Measurements from ENCODE around the gene CCDC102A. TPM values are rescaled to one million over a fixed set of nuclear protein-coding genes. Genes with fewer than 3 reads are reported as not detected.
A peak's percentile ranks its signal among the peaks of the same experiment; 100 is the strongest.
"Not testable (repeated sequence)": the region's sequence is repeated elsewhere in the genome, so short reads cannot be mapped to it uniquely, and the experiment has no call there.

The CCDC102A gene
- 4.8 and 5.2 TPM in 2 replicates for total RNA-seq (2014; rRNA removed; shearing (Covaris generic))
- polyA plus RNA-seq (2014; cell fraction: nucleus; rRNA removed): 4.4 and 5.4 TPM in 2 replicates

DNA sequence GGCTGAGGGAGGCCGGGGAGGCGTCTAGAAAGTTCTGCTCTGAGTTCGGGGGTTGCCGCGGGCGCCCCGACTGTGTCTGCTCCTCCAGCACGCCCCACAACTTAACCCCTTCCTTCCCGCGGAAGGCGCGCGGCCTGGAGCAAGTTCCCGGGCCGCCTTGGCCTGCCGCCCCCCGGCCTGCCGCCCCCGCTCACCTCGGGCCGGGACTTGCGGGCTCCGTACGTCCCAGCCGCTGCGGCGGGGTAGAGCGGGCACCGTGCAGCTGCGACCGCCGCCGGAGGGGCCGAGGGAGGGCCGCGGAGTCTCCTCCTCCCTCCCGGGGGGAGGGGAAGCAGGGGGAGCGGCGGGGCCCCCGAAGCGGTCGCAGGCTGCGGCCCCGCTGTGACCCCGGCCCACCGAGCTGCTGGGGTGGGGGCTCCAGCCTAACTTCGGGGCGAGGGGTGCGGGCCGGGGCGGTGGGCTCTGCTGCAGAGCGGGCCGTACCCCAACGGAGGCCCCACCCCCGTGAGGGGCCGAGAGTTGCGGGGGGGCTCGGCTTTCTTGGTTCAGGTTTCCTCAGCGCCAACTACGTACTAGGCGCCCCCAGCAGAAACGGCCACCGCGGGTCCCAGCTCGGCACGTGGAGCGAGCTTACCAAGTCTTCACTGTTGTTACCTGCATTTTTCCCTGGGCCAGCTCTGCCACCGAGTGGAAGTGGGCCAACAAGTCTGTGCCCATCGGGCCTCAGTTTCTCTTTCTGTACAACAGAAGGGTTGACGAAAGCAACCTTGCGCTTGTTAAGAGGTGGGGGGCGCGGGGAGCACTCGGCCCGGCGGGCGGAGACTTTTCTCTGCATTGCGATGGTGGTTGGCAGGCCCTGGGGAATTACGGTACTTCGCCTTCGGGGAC lies at the start of gene CCDC102A:
Gene CCDC102A (minus strand): TSS at position 266 of the 888 bp plus-strand sequence. CDS start 7,394 bp downstream, outside the sequence.
- DNase-seq (ENCODE audit: extremely low read depth, low read depth): peak; percentile 13

- no peak for DNase-seq (ENCODE audit: extremely low read depth, low read depth)
Measured at GRCh38 chr16:57585051-57585687, 48.8 kb upstream of the CCDC102A start.

GRCh38 chr16:57579361-57579665 lies 42.9 kb upstream of the CCDC102A start:
- DNase-seq (ENCODE audit: extremely low read depth, low read depth): no peak

DNA sequence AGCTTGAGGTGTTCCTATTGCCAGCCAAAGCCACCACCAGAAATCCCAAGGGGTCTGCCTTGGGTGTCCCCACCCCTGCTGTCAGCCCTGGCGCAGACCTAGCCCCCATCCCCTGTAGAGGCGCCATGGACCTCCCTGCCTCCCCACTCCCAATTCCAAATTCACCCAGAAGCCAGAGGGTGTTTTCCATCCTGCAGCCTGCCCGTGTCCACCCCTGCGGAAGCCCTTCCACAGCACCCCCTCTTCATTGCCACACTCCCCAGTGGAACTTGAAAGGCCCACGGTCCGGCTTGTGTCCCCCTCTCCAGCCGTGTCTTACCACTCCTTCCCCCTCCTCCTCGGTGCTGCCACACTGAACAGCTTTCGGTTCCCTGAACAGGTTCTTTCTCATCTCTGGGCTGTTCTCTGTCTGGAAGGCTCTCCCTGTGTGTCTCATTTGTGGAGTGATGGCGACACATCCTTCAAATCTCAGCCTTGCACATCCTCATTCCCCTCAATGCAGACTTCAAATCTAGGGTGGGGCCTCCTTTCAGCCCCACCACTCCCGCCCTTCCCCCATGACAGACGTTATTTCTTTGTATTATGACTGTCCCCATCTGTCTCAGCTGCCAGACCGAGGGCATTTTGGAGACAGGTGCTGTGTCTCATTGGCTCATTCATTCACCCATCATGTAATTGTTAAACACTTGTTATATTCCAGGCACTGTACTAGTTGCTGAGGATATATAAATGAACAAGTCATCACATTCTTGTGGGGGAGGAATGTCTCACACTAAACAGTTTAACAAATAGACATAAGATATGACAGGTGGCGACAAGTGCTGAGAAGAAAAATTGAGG lies 42.4 kb upstream of the CCDC102A start:
- DNase-seq (ENCODE audit: extremely low read depth, low read depth): no peak

DNA sequence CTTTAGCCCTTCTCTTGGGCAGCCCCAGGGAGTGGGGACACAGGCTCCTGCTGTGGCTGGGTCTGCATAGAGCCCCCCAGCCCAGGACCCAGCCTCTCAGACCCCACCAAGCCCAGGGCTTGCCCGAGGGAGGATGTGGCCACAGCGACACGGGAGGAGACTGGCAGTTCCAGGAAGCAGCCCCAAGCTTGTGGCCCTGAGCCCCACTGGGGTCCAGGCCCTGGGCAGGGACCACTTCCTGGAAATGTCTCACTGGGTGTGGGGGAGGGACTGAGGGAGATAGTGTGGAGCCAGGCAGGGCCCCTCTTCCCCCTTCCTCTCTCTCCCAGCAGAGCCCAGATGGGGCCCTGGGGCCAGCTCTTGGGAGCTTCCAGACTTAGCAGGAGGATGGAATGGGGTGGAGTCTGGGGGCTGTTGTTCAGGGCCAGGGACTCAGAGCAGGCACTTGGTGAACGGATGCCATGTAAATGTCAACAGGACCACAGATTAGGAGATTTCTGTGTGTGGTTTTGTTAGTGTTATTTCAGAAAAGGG lies 41.4 kb upstream of the CCDC102A start:
- DNase-seq (ENCODE audit: extremely low read depth, low read depth): no peak

DNA sequence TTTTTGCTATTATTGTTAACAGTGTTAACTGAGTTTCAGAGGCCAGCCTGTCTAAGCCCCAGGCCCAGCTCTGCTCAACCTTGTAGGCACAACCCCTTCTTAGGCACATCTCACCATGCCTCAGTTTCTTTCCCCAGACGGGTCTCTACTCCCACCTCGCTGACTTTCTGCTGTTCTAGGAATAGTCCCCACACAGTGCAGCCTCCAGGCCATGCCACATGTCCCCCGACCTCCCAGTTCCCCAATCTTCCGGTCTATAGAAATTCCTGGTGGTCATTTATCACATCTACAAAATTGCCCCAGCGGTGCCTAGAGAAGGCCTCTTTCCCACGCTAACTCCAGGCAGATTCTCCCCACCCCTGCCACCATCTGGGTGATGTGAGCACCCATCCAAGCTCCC lies 40.8 kb upstream of the CCDC102A start:
- DNase-seq (ENCODE audit: extremely low read depth, low read depth): no peak

- DNase-seq (ENCODE audit: extremely low read depth, low read depth): peak; percentile 78
Measured at GRCh38 chr16:57576429-57576870, 40.1 kb upstream of the CCDC102A start.

- DNase-seq (ENCODE audit: extremely low read depth, low read depth): no peak
Measured at GRCh38 chr16:57575468-57576277, 39.3 kb upstream of the CCDC102A start.

DNA sequence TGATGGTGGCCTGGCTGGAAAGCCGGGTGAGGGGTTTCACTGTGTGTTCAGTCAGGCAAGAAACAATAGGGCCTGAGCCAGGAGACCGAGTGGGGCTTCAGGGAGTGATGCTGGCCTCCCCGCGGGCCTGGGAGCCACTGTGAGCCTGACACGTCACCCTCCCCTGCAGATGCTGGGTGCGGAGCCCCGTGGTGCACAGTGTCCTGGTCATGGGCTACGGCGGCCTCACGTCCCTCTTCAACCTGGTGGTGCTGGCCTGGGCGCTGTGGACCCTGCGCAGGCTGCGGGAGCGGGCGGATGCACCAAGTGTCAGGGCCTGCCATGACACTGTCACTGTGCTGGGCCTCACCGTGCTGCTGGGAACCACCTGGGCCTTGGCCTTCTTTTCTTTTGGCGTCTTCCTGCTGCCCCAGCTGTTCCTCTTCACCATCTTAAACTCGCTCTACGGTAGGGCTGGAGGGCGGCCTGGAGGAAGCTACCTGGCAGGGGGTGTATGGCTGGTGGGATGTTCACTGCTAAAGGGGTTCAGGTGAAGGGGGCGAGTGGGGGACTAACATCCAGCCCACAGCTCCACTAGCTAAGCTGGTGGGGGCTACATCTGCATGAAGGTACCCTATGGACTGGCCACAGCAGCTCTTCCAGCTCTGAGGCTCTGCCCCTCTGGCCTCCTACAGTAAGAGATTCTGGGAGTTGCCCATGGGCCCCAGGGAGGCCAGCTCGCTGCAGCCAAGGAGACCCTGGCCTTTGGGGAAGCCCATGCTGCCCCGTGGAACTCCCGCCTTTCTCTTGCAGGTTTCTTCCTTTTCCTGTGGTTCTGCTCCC lies 38.5 kb upstream of the CCDC102A start:
- DNase-seq (ENCODE audit: extremely low read depth, low read depth): no peak

DNA sequence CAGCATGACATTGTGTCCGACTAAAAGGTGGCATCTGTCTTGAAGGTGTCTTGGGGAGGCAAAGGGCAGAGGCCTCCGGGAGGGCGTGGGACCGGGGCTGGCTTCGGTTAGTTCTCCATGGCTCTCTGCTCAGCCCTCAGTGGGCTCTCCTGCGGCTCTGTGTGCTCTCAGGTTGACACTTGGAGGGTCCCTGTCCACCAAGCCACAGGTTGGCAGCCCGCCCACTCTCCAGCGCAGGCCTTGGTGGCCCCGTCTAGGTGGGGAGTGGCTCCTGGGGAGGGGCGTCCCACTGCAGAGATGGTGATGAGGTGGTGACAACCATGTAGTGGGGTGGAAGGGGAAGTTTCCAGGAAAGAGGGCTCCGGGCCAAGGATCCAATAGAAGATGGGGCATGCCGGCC lies 37.7 kb upstream of the CCDC102A start:
- DNase-seq (ENCODE audit: extremely low read depth, low read depth): no peak

- no peak for DNase-seq (ENCODE audit: extremely low read depth, low read depth)
Measured at GRCh38 chr16:57572978-57573728, 36.8 kb upstream of the CCDC102A start.

GRCh38 chr16:57571098-57571497 lies 34.7 kb upstream of the CCDC102A start:
- no peak for DNase-seq (ENCODE audit: extremely low read depth, low read depth)

GRCh38 chr16:57570301-57571070 lies 34.1 kb upstream of the CCDC102A start:
- no peak for DNase-seq (ENCODE audit: extremely low read depth, low read depth)

- DNase-seq (ENCODE audit: extremely low read depth, low read depth): no peak
Measured at GRCh38 chr16:57569306-57569946, 33.1 kb upstream of the CCDC102A start.

GRCh38 chr16:57568772-57569171 lies 32.4 kb upstream of the CCDC102A start:
- not testable (repeated sequence) for DNase-seq (ENCODE audit: extremely low read depth, low read depth)

DNA sequence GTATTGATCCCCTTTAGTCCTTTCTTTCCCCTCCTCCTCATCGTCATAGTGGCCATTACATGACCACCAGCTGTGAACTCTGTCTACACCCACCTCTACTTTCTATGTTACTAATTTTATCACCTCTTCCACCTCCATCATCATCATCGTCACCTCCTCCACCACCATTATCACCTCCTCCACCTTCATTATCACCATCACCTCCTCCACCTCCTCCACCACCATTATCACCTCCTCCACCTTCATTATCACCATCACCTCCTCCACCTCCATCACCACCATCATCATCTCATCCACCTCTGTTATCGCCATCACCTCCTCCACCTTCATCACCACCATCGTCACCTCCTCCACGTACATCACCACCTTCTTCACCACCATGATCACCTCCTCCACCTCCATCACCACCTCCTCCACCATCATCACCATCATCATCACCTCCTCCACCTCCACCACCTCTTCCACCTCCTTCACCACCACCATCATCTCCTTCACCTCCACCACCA lies 31.9 kb upstream of the CCDC102A start:
- DNase-seq (ENCODE audit: extremely low read depth, low read depth): no peak

GRCh38 chr16:57567691-57568090 lies 31.3 kb upstream of the CCDC102A start:
- no peak for DNase-seq (ENCODE audit: extremely low read depth, low read depth)

Measured in NCI-H460 (cell line).